GM18498 (cell line): ENCODE measurements around the gene RUSF1.
A peak's percentile ranks its signal among the peaks of the same experiment; 100 is the strongest.
"Not testable (repeated sequence)": the region's sequence is repeated elsewhere in the genome, so short reads cannot be mapped to it uniquely, and the experiment has no call there.

Experiments
- ATAC-seq: cut with Tn5 transposase; IDR thresholded peaks from one replicate; pipeline ENCODE4 v1.9.1; 2021; ENCODE audit warnings: mild to moderate bottlenecking, moderate library complexity; ENCODE audit not compliant: unreplicated experiment

The RUSF1 gene

DNA sequence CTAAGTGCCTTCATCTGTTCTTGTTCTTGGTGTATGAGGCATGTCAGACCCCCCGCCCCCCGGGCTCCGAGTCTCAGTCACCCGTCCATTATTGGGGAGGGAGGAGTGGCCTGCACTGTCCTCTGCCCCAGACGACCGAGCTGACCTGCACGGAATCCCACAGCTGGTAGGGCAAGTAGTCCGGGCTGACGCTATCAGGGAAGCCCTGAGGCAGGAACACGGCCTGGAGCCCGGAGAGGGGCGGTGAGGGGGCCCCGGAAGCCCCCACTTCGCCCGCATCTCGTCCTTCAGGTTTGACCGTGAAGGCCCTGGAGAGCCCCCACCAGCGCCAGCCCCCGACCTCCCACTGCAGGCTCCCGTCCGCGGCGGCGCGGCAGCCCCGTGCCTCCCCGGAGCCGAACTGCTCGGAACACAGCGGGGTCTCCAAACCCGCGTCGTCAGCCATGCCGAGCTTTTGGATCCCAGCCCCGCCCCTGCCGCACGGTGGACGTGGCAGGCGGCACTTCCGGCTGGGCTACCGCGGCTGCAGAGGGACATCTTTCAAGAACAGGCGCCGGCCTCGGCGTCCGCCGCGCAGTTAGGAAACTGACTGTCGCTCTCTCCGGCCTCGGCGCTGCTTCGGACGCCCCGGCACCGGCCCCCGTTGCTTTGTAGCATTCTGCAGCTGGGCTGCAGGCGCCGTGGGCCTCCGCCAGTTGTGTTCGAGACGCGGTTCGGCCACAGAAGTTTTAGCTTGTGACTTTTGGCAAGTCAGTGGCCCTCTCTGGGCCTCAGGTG, at the start of gene RUSF1:
RUSF1 (minus strand) TSS at position 463 of the 777 bp plus-strand sequence; CDS start at position 445, 18 bp downstream.
- ATAC-seq = peak; percentile 91

DNA sequence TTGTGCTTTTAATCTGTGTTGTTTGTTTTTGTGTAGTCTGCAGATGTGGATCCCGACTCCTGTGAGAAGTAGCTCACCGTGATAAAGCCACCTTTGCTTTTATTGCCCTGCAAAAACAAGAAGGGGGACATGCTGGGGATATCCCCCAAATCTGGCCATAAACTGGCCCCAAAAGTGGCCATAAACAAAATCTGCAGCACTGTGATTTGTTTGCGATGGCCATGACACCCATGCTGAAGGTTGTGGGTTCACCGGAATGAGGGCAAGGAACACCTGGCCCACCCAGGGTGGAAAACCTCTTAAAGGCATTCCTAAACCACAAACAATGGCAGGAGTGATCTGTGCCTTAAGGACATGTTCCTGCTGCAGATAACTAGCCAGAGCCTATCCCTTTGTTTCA, 34.6 kb upstream of the RUSF1 start:
- no peak for ATAC-seq

DNA sequence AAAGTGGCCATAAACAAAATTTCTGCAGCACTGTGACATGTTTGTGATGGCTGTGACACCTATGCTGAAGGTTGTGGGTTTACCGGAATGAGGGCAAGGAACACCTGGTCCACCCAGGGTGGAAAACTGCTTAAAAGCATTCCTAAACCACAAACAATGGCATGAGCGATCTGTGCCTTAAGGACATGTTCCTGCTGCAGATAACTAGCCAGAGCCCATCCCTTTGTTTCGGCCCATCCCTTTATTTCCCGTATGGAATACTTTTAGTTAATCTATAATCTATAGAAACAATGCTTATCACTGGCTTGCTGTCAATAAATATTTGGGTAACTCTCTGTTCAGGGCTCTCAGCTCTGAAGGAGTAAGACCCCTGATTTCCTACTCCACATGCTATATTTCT, 31.6 kb upstream of the RUSF1 start:
- ATAC-seq = not testable (repeated sequence)

DNA sequence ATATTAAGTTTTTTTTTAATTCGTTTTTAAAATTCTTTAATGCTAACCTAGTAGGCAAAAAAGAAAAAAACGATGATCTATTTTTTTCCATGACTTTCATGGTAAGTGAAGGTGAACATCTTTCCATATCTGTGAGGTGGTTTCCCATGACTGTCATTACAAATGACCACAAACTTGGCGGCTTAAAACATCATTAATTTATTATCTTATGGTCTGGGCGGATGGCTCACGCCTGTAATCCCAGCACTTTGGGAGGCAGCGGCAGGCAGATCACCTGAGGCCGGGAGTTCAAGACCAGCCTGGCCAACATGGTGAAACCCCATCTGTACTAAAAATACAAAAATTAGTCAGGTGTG, 30.0 kb upstream of the RUSF1 start:
- ATAC-seq = not testable (repeated sequence)

DNA sequence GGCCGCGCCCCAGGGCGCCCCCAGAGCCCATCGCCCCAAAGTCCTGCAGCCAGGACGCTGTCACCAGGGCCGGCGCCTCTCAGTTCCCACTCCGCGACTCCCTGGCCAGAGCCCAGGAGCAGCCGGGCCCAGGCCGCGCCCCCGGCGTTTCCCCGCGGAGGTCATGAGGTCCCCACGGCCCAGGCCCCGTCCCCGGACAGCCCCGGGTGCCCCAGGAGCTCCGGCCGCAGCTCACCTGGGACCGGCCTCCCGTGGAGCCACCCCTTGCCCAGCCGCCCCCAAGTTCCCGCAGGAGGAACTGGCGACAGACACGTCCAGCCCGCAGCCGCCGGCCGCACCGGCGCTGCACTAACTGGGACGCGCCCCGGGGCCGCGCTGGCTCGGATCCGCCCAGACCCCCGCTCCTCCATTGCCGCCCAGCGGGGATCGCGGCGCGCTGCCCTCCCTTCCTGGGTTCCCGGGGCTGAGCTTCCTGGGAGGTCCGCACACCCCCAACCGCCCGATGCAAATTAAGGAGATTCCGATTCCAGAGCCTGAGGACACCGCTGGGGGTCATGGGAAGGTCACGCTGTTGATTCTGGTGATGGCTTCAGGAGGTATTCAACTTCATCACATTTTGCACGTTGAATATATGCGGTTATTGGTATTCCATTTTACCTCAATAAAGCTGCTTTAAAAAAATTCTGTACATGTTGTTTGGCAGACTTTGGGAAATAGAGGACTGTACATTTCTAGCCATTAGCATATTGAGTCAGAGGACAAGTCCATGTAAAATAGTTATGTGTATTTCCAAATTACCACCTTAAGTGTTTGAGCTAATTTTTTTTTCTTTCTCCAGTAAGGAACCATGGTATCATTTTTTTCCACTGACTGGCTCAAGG, 29.4 kb upstream of the RUSF1 start:
- no peak for ATAC-seq

DNA sequence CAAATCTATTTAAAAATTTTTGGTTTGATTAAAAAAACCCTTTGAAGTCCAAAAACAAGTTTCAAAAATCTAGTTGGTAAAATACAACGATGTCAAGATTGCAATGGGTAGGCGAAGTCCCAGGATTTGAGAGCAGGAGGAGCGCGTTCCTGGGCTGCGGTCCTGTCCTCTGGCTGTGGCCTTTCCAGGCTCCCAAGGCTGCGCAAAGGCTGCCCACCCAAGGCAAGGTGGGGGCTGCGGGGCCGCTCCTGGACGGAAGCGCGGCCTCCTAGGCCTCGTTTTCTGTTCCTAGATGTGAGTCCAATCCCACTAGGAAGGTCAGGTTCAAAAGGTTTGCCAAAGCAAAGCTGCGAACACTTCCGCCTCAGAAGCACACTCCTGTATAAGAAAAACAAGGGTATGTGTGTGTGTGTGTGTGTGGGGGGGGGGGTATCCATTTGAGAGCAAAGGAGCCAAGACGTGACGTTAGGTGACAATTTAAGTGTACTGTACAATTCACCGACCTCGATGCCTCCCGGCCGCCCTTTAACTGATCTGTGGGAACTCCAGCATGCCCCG, 28.7 kb upstream of the RUSF1 start:
- no peak for ATAC-seq

DNA sequence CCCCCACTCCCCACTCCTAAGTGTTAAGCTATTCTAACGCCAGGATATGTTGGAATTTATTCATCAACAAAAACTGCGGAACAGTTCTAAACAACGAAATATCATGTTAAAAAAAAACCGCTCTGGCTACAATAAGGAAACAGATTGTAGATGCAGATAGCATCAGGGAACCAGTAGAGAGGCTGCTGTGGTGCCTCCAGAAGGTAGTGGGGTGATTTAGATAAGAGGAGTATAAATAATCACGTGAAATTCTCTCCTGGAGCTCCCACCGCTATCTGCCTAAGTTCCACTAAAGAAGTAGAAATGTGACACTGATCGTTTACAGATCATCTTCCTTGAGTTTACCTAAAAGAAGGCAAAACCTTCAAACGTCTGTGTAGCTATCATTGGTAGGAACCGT, 27.5 kb upstream of the RUSF1 start:
- no peak for ATAC-seq

DNA sequence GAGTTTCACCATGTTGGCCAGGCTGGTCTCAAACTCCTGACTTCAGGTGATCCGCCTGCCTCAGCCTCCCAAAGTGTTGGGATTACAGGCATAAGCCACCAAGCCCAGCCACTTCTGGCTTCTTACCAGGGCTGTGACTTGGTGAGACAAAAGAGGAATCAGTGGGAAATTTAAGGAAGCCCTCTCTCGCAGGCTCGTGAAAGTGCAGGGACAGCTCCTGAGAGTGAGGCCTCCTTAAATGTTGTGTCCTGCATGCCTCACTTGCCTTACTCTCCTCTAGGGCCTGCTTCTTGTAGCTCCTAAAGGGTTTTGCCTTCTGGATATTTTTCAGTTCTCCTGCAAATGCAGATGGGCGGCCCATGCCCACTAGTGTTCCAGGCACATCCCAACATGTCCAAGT, 24.7 kb upstream of the RUSF1 start:
- no peak for ATAC-seq

DNA sequence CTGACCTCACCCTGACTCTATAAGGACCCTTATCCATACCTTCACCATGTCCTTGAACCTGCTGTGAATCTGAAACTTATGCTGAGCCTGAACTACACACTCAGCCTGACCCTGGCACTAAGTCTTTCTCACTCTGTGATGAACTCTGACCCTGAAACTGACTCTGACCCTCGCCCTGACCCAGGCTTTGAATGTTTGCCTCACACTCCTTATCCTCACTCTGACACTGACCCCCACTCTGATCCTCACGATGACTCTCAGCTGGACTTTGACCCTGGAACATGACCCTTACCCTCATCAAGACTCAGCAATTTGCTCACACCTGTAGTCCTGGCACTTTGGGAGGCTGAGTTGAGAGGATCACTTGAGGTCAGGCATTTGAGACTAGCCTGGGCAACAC, 23.9 kb upstream of the RUSF1 start:
- no peak for ATAC-seq

DNA sequence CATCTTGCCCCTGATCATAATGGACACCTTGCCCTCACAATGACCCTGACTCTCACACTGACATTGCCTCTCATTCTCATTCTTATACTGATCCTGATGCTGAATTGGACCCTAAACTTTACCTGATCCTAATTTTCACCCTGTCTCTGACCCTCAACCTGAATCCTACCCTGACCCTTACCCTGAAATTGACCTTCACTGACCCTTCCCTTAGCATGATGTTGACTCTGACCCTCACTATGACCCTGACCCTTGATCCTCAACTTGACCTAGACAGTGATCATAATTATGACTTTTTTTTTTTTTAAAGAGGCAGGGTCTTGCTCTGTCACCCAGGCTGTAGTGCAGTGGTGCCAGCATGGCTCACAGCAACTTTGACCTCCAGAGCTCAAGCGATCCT, 22.9 kb upstream of the RUSF1 start:
- ATAC-seq = no peak

DNA sequence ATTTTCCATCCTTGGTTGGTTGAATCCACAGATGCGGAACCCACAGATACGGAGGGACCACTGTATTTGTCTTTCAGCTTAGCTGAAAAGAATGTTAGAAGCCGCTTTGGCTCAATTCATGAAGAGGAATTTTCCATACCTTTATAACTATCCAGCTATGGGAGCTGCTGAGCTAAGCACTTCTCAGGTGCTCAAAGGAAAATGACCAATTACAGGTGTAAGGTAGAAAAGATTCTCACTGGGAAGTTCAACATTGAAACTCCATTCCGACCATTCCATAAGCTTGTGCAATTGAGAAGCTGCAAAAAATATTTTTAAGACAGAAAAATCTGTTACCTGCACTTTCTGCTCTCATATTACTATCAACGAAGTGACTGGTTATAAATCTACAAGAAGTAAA, 22.2 kb upstream of the RUSF1 start:
- ATAC-seq = no peak

DNA sequence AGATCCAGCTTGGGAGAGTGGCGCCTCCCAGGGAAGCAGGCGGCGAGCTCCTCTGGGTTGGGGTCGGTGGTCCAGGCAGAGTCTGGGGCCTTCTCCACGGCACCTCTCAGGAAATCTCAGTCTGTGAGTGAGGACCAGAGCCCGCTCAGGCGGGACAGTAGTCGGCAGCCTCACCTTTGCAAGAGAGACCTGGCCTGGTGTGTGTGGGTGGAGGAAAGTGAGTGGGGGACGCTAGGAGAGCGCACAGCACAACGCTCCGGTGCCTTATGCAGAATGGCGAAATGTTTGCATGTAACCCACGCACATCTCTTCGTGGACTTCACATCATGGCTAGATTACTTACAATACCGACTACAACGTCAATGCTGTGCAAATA, 21.7 kb upstream of the RUSF1 start:
- no peak for ATAC-seq

DNA sequence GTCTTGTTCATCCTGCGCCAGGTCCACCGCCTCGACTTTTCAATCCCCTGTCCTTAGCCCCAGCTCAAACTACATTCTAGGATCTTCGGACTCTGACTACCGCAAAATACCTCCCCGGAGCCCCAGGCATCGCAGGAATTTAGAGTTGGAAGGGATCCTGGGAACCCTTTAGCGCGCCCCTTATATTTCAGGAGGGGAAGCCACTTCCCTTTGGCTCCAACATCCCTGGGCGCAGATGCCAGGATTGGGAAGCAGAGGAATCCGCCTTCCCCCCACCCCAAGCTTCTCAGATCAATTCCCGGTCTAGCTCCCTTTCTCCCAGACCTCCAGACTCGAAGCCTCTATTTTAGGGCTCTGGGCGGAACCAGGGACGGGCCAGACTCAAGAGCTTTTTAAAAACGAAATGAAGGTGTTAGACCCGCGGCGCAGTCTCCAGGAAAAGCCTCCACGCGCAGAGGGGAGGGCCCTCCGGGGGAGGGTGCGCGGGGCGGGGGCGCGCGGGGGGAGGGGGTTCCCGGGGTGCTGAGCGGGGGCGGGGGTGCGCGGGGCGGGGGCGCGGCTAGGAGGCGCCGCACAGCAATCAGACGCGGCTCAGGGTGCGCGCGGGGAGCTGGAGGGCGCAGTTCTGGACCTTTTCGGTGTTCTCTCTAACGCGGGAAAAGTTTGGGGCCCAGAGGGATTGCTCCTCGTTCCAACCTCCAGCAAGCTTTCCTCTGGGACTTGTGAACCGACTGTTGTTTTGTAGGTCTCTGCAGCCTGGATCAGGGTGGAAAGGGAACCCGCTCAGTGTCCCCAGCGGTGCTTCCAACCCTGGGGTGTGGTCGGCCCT, 21.1 kb upstream of the RUSF1 start:
- ATAC-seq = no peak

DNA sequence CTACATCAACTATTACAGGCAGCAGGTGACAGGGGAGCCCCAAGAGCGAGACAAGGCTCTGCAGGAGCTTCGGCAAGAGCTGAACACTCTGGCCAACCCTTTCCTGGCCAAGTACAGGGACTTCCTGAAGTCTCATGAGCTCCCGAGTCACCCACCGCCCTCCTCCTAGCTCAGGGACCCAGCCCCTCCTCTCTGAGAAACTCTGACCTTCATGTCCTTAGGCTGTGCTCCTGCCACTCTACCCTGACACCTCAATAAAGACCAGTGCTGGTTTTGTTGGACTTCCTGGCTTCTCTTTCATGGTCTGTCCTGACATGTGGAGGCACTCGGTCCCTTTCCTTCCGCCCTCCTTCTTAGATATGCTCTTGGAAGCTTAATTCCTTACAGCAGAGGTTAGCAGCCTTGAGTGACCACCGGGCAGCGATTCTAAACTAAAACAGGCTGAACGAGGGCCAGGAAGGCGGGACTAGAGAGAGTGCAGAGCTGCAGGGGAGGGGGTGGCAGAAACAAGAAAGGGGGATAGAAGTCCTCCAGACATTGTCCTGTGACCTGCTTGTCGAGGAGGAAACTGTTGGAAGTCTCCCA, 20.4 kb upstream of the RUSF1 start:
- no peak for ATAC-seq

DNA sequence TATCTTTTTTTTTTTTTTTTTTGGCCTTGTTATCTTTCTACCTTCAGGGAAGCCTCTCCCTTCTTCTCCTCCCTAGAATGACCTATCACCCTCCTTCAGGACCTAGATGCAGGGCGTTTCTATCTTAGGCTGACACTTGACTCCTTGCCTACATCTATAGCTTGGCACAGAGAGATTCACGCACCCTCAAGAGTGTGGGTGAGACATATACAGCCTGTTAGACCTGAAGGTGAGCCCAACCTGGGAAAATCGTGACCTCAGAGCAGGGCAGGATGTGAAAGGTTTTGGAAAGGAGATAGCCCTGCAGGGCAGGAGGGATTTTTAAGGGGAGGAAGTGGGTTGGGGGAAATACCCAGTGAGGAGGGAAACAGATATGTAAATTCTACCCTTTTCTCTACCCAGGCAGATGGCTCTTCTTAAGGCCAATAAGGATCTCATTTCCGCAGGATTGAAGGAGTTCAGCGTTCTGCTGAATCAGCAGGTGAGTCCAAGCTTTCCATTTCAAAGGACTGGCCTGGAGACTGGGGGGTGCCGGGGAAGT, 19.6 kb upstream of the RUSF1 start, which contains the start of gene AHSP:
AHSP (plus strand) TSS at position 167 of the 541 bp plus-strand sequence; CDS start at position 407, 240 bp downstream.
- ATAC-seq = no peak

DNA sequence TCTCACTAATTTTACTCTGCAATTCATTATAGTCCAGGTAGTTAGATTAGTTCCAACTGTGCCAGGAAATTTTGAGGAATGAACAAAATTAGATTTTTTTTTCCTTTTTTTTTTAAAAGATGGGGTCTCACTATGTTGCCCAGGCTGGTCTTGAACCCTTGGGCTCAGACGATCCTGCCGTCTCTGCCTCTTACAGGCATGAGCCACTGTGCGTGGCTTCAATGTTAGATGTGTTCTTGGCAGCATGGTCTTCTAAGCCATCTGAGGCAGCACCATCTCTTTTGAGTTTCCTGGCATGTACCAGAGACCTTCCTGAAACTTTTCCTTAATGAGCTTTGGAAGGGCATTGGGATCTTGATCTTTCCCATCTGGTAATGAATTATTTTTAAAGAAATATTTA, 16.9 kb upstream of the RUSF1 start:
- ATAC-seq = no peak

DNA sequence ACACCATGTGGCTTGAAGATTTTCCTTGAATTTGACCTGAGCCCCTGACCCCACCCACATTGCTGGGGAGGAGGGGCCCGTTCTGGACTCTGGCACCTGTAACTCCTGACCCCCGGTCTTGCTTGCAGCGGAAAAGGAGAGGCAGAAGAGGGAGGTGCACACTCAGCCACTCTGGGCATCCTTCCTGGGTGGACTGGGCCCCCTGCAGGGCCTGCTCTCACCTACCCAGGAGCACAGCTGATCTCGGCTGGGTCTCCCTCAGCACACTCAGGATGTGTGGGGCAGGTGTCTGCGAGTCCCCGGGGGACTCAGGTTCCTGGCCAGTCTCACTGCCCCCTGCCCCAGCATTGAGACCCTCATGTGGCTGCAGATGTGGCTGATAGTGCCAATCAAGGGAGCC, 15.6 kb upstream of the RUSF1 start:
- ATAC-seq = not testable (repeated sequence)

DNA sequence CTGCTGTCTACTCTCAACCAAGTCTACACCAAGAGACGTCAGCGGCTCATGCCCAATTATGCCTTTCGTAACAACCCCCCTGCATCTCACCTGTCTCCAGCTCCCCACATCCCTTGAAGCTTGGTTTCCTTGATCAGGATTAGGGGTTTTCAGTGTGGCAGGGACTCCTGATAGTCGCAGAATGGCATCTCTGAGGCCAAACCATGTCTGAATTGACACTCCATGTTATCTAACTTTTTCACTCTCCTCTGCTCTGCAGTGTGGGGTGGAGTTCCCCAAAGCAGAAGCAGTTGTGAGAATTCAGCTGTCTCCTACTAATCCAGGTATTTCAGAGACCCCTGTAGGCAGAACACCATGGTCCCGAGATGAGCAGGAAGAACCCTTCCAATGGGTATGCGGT, 13.9 kb upstream of the RUSF1 start:
- ATAC-seq = no peak

DNA sequence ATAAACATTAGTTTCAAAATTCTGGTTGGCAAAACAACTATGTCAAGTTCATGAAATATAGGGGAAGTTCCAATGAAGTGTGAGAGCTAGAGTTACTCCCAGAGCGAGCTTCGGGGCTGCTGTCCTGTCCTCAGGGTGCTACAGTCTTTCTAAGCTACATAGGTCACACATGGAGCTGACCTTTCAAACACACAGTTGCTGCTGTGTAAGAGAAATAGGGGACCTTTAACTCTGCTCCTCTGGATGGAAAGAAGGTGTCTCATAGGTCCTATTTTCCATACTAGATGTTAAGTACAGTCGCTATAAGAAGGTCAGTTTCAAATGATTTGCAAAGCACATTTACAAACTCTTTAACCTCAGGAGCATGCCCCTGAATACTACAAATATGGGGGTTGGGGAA, 13.2 kb upstream of the RUSF1 start:
- ATAC-seq = no peak

DNA sequence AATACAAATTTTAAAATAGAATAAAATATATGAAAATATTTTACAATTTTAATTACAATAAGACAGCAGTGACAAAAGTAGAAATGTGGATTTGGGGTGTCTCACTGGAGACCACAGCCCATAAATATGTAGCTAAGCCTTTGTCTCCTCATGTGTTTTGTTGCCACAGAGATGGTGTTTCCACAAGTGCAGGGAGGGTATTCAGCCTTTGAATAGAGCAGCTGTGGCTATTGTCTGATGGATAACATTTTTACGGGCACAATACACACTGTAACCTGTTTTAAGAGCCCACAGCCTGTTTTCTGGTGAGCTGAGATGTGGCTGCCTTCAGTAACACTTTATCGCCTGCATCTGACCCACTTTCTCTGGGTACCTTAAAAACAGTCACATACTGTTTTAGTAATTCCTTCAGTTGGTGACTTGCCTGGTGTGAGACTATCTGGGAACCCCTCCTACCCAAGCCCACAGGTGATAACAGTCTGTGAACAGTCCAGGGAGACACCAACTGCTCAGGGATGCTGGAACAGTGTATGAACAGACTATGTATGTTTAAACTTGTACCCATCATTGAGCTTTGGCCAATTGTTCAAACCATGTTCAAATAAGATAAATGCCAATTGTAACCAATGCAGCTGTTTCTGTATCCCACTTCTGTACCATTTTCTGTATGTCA, 11.7 kb upstream of the RUSF1 start:
- no peak for ATAC-seq
